Measurements from ENCODE around the gene SAP30. TPM values are rescaled to one million over a fixed set of nuclear protein-coding genes. Genes with fewer than 3 reads are reported as not detected.

The SAP30 gene
- total RNA-seq, 1 donor from 2014 or later = 11.6 TPM

DNA sequence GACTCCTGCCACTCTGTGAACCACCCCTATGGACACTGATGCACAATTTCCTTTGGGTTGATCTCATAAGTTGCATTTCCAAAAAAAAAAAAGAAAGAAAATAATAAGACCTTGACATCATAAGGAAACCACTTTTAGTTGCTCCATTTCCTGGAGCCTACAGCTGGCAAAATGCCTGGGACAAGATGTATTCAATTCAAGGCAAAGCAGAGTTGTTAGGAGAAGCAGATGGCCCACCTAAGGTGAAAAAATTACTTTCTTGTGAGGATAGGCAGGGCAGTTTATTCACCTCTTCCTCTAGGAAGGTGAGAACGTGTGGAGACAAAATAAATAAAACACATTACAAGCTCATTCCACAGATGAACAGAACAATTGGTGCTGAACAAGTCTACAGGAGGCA, 42.3 kb downstream of the SAP30 start:
- no peak for DNase-seq (ENCODE audit: low read depth)
- no peak for TF ChIP-seq CTCF (IDR thresholded peaks at IDR 0.05; ENCODE audit: insufficient read depth, low read length, poor library complexity, severe bottlenecking)
- H3K27me3 ChIP-seq (ENCODE audit: control insufficient read depth, insufficient read depth, low read length) = no peaks in the 10 kb centered on the region
- H3K36me3 ChIP-seq (ENCODE audit: control insufficient read depth, insufficient read depth, low read length) = no peaks in the 10 kb centered on the region
- no peak overlapping the region for H3K4me3 ChIP-seq (ENCODE audit: low read depth, low read length)

DNA sequence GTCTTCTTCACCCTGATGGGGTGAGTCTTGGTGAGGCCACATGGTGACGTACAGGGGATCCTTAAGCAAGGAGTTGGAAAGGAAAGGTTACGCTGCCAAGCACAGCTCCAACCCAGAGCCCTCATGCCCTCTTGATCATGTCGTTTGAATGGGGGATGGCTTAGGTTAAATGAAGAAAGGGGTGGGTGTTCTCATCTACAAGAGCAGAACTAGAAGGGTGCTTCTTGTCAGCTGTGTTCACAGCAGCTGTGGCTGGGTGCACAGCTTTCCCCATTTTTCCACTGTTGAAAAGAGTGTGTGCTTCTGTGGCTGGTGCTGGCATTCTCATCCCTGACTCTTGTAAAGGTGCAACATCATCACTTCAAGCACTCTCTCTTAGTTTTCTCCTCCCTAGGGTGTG, 43.7 kb downstream of the SAP30 start:
- TF ChIP-seq CTCF (IDR thresholded peaks at IDR 0.05; ENCODE audit: insufficient read depth, low read length, poor library complexity, severe bottlenecking) = no peak
- Histone ChIP-seq H3K27me3 (ENCODE audit: control insufficient read depth, insufficient read depth, low read length) (no peaks in the 10 kb centered on the region), H3K36me3 (ENCODE audit: control insufficient read depth, insufficient read depth, low read length) (no peaks in the 10 kb centered on the region), H3K4me3 (ENCODE audit: low read depth, low read length) (no peak overlapping the region)
- DNase-seq (ENCODE audit: low read depth) = no peak

- Histone ChIP-seq H3K27me3 (ENCODE audit: control insufficient read depth, insufficient read depth, low read length) (no peaks in the 10 kb centered on the region), H3K4me3 (ENCODE audit: low read depth, low read length) (no peak overlapping the region), H3K36me3 (ENCODE audit: control insufficient read depth, insufficient read depth, low read length) (no peaks in the 10 kb centered on the region)
- no peak for DNase-seq (ENCODE audit: low read depth)
- no peak for TF ChIP-seq CTCF (IDR thresholded peaks at IDR 0.05; ENCODE audit: insufficient read depth, low read length, poor library complexity, severe bottlenecking)
Measured at GRCh38 chr4:173415092-173415491, 44.3 kb downstream of the SAP30 start.

- no peak for DNase-seq (ENCODE audit: low read depth)
- Histone ChIP-seq H3K36me3 (ENCODE audit: control insufficient read depth, insufficient read depth, low read length) (no peaks in the 10 kb centered on the region), H3K4me3 (ENCODE audit: low read depth, low read length) (no peak overlapping the region), H3K27me3 (ENCODE audit: control insufficient read depth, insufficient read depth, low read length) (no peaks in the 10 kb centered on the region)
- no peak for TF ChIP-seq CTCF (IDR thresholded peaks at IDR 0.05; ENCODE audit: insufficient read depth, low read length, poor library complexity, severe bottlenecking)
Measured at GRCh38 chr4:173415885-173416653, 45.3 kb downstream of the SAP30 start.

DNA sequence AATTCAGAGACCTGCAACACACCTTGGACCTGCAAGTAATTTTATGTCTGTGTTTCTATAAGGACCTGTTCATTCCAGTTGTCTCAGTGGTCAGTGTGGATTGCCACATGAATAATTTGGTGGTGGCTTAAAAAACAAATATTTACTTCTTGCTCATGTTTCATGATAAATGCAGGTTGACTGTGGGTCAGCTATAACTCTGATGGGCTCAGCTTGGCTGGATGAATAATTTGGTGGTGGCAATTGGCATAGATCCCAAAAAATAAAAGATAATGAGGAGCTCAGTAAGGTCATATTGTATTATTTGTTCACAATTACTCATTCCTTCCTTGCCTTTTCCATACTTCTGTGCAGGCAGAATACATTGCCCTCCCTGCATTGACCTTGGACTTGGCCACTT, 47.1 kb downstream of the SAP30 start:
- H3K27me3 ChIP-seq (ENCODE audit: control insufficient read depth, insufficient read depth, low read length) = no peaks in the 10 kb centered on the region
- H3K36me3 ChIP-seq (ENCODE audit: control insufficient read depth, insufficient read depth, low read length) = no peaks in the 10 kb centered on the region
- TF ChIP-seq CTCF (IDR thresholded peaks at IDR 0.05; ENCODE audit: insufficient read depth, low read length, poor library complexity, severe bottlenecking) = no peak
- DNase-seq (ENCODE audit: low read depth) = no peak
- H3K4me3 ChIP-seq (ENCODE audit: low read depth, low read length) = no peak overlapping the region

DNA sequence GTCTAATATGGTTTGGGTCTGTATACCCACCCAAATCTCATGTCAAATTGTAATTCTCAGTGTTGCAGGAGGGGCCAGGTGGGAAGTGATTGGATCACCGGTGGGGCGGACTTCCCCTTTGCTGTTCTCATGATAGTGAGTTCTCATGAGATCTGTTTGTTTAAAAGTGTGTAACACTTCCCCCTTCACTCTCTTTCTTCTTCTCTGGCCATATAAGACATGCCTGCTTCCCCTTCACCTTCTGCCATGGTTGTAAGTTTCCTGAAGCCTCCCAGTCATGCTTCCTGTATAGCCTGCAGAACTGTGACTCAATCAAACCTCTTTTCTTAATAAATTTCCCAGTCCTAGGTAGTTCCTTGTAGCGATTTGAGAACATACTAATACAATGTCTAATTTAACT, 47.9 kb downstream of the SAP30 start:
- no peak for TF ChIP-seq CTCF (IDR thresholded peaks at IDR 0.05; ENCODE audit: insufficient read depth, low read length, poor library complexity, severe bottlenecking)
- H3K27me3 ChIP-seq (ENCODE audit: control insufficient read depth, insufficient read depth, low read length) = no peaks in the 10 kb centered on the region
- no peak for DNase-seq (ENCODE audit: low read depth)
- no peaks in the 10 kb centered on the region for H3K36me3 ChIP-seq (ENCODE audit: control insufficient read depth, insufficient read depth, low read length)
- H3K4me3 ChIP-seq (ENCODE audit: low read depth, low read length) = no peak overlapping the region
